K562 (cell line): ENCODE measurements around the gene SRPK2. TPM values are rescaled to one million over a fixed set of nuclear protein-coding genes. Genes with fewer than 3 reads are reported as not detected.

ENCODE experiments used
- ARID1B ChIP-seq: fragments of 450-650 bp; IDR thresholded peaks from 2 replicates; pipeline ENCODE4 v1.6.1; 2016; ENCODE audit warnings: antibody characterized with exemption, mild to moderate bottlenecking, inconsistent platforms
- ATF1 ChIP-seq, 2 experiments: fragments of 450-650 bp in 1 of 2; IDR thresholded peaks; 2 replicates each; pipeline ENCODE4 v1.6.1; 2016; ENCODE audit warnings: missing compliant biosample characterization in 1 of 2, missing genetic modification characterization in 1 of 2
- C11orf30 ChIP-seq: fragments of 450-650 bp; IDR thresholded peaks from 2 replicates; pipeline ENCODE4 v1.6.1; 2016; ENCODE audit warnings: low read depth, mild to moderate bottlenecking
- CBX3 ChIP-seq, 2 experiments: IDR thresholded peaks; 1 replicate in 1 of 2; 2 replicates in 1 of 2; pipeline ENCODE4 v1.6.1; 2012; ENCODE audit warnings: inconsistent platforms in 2 of 2, low read length in 2 of 2, borderline replicate concordance in 1 of 2, control low read depth in 1 of 2
- FOSL1 ChIP-seq: fragments of 200-800 bp; sonication (Bioruptor generic); conservative IDR thresholded peaks from 2 replicates; pipeline ENCODE4 v1.6.1; 2016; ENCODE audit warnings: missing genetic modification characterization, missing compliant biosample characterization
- MEIS2 ChIP-seq: fragments of 450-650 bp; IDR thresholded peaks from 2 replicates; pipeline ENCODE4 v1.6.1; 2014; ENCODE audit warnings: mild to moderate bottlenecking; ENCODE audit not compliant: partially characterized antibody
- RAD21 ChIP-seq, 2 experiments: fragments of 250-450 bp in 1 of 2; fragments of 450-650 bp in 1 of 2; sonication (Bioruptor Pico) in 1 of 2; formaldehyde crosslinking in 1 of 2; IDR thresholded peaks in 1 of 2; conservative IDR thresholded peaks in 1 of 2; 2 replicates each; pipeline versions ENCODE4 v1.4.0 to v1.8.0; 2020 to 2022; ENCODE audit warnings: mild to moderate bottlenecking in 2 of 2, moderate library complexity in 1 of 2
- SMC3 ChIP-seq: conservative IDR thresholded peaks from 2 replicates; pipeline ENCODE4 v1.6.1; 2011; ENCODE audit warnings: low read depth, low read length, improper control_type of control experiment; ENCODE audit not compliant: insufficient read depth
- ZZZ3 ChIP-seq: fragments of 450-650 bp; IDR thresholded peaks from 2 replicates; pipeline ENCODE4 v1.6.1; 2016; ENCODE audit warnings: antibody characterized with exemption, mild to moderate bottlenecking, moderate library complexity
- polyA plus RNA-seq, 8 experiments: library from polyadenylated mRNA; depleted of rRNA in 4 of 8; stranded (reverse) in 5 of 8; unstranded in 3 of 8; fragments of >200 nt; fragmentation: Nextera tagmentation in 2 of 8; fragmentation: Illumina TruSeq in 1 of 8; extraction: Ambion mirVana in 2 of 8; extraction: Trizol in 1 of 8; gene quantifications; 2 replicates each; pipeline versions ENCODE4 v1.2.1 to v1.2.3, GENCODE V29; 2011 to 2014; ENCODE audit warnings: inconsistent platforms in 1 of 8, missing spikeins in 1 of 8
- total RNA-seq, 7 experiments: library from RNA; depleted of rRNA in 6 of 7; stranded (reverse); fragments of >200 nt in 6 of 7; fragmentation: Illumina TruSeq in 2 of 7; extraction: Trizol in 2 of 7; gene quantifications; 2 replicates each; pipeline versions ENCODE4 v1.2.1 to v1.2.3, GENCODE V29; 2011 to 2021; ENCODE audit warnings: low replicate concordance in 1 of 7
- TF ChIP-seq, protein P1 (sequence below), 2 experiments: fragments of 450-650 bp in 1 of 2; sonication (generic) in 1 of 2; formaldehyde crosslinking in 1 of 2; IDR thresholded peaks; 2 replicates each; pipeline versions ENCODE4 v1.7.1 to v1.9.0; 2016 to 2022; ENCODE audit warnings: inconsistent platforms in 1 of 2, mild to moderate bottlenecking in 1 of 2, missing genetic modification reagents in 1 of 2
- TF ChIP-seq, protein P2 (sequence below): fragments of 200-800 bp; sonication (Bioruptor generic); IDR thresholded peaks from 2 replicates; pipeline ENCODE4 v1.6.1; 2017; ENCODE audit warnings: missing genetic modification characterization, missing compliant biosample characterization
- TF ChIP-seq, protein P3 (sequence below): fragments of 450-650 bp; IDR thresholded peaks from 2 replicates; pipeline ENCODE4 v1.6.1; 2016
- TF ChIP-seq, protein P4 (sequence below), 2 experiments: IDR thresholded peaks; 2 replicates each; pipeline ENCODE4 v1.6.1; 2012; ENCODE audit warnings: improper control_type of control experiment in 2 of 2, low read depth in 2 of 2, low read length in 2 of 2, borderline replicate concordance in 1 of 2

The SRPK2 gene
- total and polyA plus RNA-seq, 9 of the 15 experiments (the other 6 are each of a cell fraction or from before 2014, with no cell fraction given): 21.5 to 44.7 (median 33.3) TPM

DNA sequence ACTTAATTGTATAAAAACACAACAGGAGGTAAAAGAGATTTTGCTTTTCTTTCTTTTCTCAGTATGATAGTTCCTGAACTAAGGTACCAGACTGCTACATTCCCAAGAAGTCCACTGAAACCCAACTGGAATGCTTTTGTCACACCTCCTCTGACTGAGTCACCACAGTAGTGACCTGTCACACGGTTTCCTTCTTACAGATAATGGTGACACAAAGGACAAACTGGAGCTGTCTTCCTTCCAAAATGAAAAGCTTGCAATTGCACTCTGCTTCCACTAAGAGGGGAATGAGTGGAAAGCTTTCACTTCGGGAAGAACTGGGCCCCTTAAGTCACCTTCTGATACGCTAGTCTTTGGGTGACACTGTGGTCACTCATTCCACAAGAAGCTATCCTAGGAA lies 252.5 kb downstream of the SRPK2 start (continued):
- TF ChIP-seq, protein P1, sequence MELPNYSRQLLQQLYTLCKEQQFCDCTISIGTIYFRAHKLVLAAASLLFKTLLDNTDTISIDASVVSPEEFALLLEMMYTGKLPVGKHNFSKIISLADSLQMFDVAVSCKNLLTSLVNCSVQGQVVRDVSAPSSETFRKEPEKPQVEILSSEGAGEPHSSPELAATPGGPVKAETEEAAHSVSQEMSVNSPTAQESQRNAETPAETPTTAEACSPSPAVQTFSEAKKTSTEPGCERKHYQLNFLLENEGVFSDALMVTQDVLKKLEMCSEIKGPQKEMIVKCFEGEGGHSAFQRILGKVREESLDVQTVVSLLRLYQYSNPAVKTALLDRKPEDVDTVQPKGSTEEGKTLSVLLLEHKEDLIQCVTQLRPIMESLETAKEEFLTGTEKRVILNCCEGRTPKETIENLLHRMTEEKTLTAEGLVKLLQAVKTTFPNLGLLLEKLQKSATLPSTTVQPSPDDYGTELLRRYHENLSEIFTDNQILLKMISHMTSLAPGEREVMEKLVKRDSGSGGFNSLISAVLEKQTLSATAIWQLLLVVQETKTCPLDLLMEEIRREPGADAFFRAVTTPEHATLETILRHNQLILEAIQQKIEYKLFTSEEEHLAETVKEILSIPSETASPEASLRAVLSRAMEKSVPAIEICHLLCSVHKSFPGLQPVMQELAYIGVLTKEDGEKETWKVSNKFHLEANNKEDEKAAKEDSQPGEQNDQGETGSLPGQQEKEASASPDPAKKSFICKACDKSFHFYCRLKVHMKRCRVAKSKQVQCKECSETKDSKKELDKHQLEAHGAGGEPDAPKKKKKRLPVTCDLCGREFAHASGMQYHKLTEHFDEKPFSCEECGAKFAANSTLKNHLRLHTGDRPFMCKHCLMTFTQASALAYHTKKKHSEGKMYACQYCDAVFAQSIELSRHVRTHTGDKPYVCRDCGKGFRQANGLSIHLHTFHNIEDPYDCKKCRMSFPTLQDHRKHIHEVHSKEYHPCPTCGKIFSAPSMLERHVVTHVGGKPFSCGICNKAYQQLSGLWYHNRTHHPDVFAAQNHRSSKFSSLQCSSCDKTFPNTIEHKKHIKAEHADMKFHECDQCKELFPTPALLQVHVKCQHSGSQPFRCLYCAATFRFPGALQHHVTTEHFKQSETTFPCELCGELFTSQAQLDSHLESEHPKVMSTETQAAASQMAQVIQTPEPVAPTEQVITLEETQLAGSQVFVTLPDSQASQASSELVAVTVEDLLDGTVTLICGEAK (IDR thresholded peaks at IDR 0.05): no peak
- TF ChIP-seq, protein P1 (CRISPR knock-in tag; IDR thresholded peaks at IDR 0.05): no peak
- TF ChIP-seq SMC3: no peak
- TF ChIP-seq CBX3 (IDR thresholded peaks at IDR 0.05; ENCODE audit: borderline replicate concordance in 1 of 2, low read length in 2 of 2): no peak
- TF ChIP-seq RAD21 (CRISPR knock-in tag; conservative IDR thresholded peaks at IDR 0.05 in 1 of 2, IDR thresholded peaks at IDR 0.05 in 1 of 2): peak in 1 of 2 experiments; percentile 53; a peak in 2 of 4 replicates
- 0 out of 2 replicates have a peak, but pooled peaks have one; percentile 28 for TF ChIP-seq ARID1B
- TF ChIP-seq MEIS2: peak; percentile 42
- no peak for TF ChIP-seq ATF1 (CRISPR knock-in tag; IDR thresholded peaks at IDR 0.05)
- TF ChIP-seq ATF1 (tag; IDR thresholded peaks at IDR 0.05): peak; percentile 63
- TF ChIP-seq, protein P2, sequence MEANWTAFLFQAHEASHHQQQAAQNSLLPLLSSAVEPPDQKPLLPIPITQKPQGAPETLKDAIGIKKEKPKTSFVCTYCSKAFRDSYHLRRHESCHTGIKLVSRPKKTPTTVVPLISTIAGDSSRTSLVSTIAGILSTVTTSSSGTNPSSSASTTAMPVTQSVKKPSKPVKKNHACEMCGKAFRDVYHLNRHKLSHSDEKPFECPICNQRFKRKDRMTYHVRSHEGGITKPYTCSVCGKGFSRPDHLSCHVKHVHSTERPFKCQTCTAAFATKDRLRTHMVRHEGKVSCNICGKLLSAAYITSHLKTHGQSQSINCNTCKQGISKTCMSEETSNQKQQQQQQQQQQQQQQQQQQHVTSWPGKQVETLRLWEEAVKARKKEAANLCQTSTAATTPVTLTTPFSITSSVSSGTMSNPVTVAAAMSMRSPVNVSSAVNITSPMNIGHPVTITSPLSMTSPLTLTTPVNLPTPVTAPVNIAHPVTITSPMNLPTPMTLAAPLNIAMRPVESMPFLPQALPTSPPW (CRISPR knock-in tag): no peak
- TF ChIP-seq, protein P3, sequence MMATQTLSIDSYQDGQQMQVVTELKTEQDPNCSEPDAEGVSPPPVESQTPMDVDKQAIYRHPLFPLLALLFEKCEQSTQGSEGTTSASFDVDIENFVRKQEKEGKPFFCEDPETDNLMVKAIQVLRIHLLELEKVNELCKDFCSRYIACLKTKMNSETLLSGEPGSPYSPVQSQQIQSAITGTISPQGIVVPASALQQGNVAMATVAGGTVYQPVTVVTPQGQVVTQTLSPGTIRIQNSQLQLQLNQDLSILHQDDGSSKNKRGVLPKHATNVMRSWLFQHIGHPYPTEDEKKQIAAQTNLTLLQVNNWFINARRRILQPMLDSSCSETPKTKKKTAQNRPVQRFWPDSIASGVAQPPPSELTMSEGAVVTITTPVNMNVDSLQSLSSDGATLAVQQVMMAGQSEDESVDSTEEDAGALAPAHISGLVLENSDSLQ: peak; percentile 57
- TF ChIP-seq, protein P4, sequence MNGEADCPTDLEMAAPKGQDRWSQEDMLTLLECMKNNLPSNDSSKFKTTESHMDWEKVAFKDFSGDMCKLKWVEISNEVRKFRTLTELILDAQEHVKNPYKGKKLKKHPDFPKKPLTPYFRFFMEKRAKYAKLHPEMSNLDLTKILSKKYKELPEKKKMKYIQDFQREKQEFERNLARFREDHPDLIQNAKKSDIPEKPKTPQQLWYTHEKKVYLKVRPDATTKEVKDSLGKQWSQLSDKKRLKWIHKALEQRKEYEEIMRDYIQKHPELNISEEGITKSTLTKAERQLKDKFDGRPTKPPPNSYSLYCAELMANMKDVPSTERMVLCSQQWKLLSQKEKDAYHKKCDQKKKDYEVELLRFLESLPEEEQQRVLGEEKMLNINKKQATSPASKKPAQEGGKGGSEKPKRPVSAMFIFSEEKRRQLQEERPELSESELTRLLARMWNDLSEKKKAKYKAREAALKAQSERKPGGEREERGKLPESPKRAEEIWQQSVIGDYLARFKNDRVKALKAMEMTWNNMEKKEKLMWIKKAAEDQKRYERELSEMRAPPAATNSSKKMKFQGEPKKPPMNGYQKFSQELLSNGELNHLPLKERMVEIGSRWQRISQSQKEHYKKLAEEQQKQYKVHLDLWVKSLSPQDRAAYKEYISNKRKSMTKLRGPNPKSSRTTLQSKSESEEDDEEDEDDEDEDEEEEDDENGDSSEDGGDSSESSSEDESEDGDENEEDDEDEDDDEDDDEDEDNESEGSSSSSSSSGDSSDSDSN (IDR thresholded peaks at IDR 0.05; ENCODE audit: borderline replicate concordance in 1 of 2, low read depth in 2 of 2, low read length in 2 of 2): 0 out of 4 replicates have a peak, but pooled peaks of 1 of the 2 experiments have one; percentile 35
- no peak for TF ChIP-seq C11orf30
- no peak for TF ChIP-seq ZZZ3
- TF ChIP-seq FOSL1: peak; percentile 91
